H1 (cell line): Measurements from ENCODE around the gene PODN. TPM values are rescaled to one million over a fixed set of nuclear protein-coding genes. Genes with fewer than 3 reads are reported as not detected.

ENCODE experiments used
- CTCF ChIA-PET: fragments of 300-600 bp; sonication (Branson Sonifier 250); formaldehyde crosslinking; loops from one replicate; lab custom pipeline; 2021; ENCODE audit not compliant: partially characterized antibody; lab: Charles Lee
- POLR2A ChIA-PET: fragments of 300-600 bp; sonication (Branson Sonifier 250); formaldehyde crosslinking; loops from one replicate; lab custom pipeline; 2021; ENCODE audit warnings: inconsistent platforms; ENCODE audit not compliant: partially characterized antibody; lab: Charles Lee
- DNase-seq, 2 experiments: peaks; one replicate each; pipeline versions ENCODE4 v3.0.0 to v3.0.0-alpha.2; 2010 to 2022; ENCODE audit warnings: low spot score in 2 of 2, low read depth in 1 of 2, mixed read lengths in 1 of 2
- FAIRE-seq: peaks from 2 replicates; lab custom pipeline; 2011; peaks lifted over from hg19 to GRCh38; lab: Jason Lieb, UNC
- H2AFZ ChIP-seq: 2 replicates; pipeline ENCODE4 v1.8.1; 2012; ENCODE audit warnings: low read length, inconsistent platforms
- H2AK5ac ChIP-seq: 2 replicates; pipeline ENCODE4 v1.6.1; 2013; ENCODE audit warnings: low read depth, low read length
- H2BK120ac ChIP-seq: replicated peaks from 2 replicates; pipeline ENCODE3; 2013; ENCODE audit warnings: low read depth, low read length, inconsistent platforms
- H2BK12ac ChIP-seq: 2 replicates; pipeline ENCODE4 v1.6.1; 2013; ENCODE audit warnings: low read depth, low read length
- H2BK15ac ChIP-seq: 2 replicates; pipeline ENCODE4 v1.6.1; 2013; ENCODE audit warnings: low read length
- H2BK20ac ChIP-seq: 2 replicates; pipeline ENCODE4 v1.6.1; 2013; ENCODE audit warnings: low read length
- H2BK5ac ChIP-seq: 2 replicates; pipeline ENCODE4 v1.6.1; 2013; ENCODE audit warnings: low read depth, low read length
- H3K14ac ChIP-seq: 2 replicates; pipeline ENCODE4 v1.6.1; 2013; ENCODE audit warnings: inconsistent platforms; ENCODE audit not compliant: insufficient read length
- H3K18ac ChIP-seq: 2 replicates; pipeline ENCODE4 v1.6.1; 2013; ENCODE audit warnings: low read length; ENCODE audit errors: extremely low read depth
- H3K23ac ChIP-seq: 2 replicates; pipeline ENCODE4 v1.6.1; 2013; ENCODE audit warnings: inconsistent platforms; ENCODE audit not compliant: insufficient read length
- H3K23me2 ChIP-seq: 2 replicates; pipeline ENCODE4 v1.6.1; 2013; ENCODE audit warnings: low read depth, low read length
- H3K27ac ChIP-seq: 2 replicates; pipeline ENCODE4 v1.6.1; 2011; ENCODE audit warnings: low read depth, low read length, inconsistent platforms
- H3K27me3 ChIP-seq, 4 experiments: replicated peaks in 1 of 4; 1 replicate in 1 of 4; 2 replicates in 3 of 4; pipeline versions ENCODE4 v1.6.1 to v1.8.1; 2011 to 2013; ENCODE audit warnings: low read length in 3 of 4, mild to moderate bottlenecking in 3 of 4, inconsistent platforms in 2 of 4, mixed read lengths in 2 of 4, moderate library complexity in 1 of 4; ENCODE audit not compliant: control insufficient read depth in 3 of 4, insufficient read depth in 3 of 4; ENCODE audit errors: extremely low read depth in 1 of 4
- H3K36me3 ChIP-seq, 4 experiments: 2 replicates each; pipeline versions ENCODE4 v1.6.1 to v1.8.1; 2011 to 2013; ENCODE audit warnings: mild to moderate bottlenecking in 4 of 4, low read length in 3 of 4, moderate library complexity in 2 of 4, control low read depth in 1 of 4, inconsistent platforms in 1 of 4; ENCODE audit not compliant: insufficient read depth in 4 of 4, control insufficient read depth in 2 of 4
- H3K4ac ChIP-seq: replicated peaks from 2 replicates; pipeline ENCODE3; 2013; ENCODE audit warnings: low read length, low read depth, mixed read lengths, inconsistent platforms; ENCODE audit not compliant: insufficient read length
- H3K4me1 ChIP-seq, 4 experiments: replicated peaks in 1 of 4; 1 replicate in 1 of 4; 2 replicates in 3 of 4; pipeline versions ENCODE4 v1.6.1 to v1.8.1; 2011 to 2013; ENCODE audit warnings: low read length in 3 of 4, inconsistent platforms in 2 of 4, mixed read lengths in 1 of 4; ENCODE audit not compliant: insufficient read depth in 4 of 4, control insufficient read depth in 3 of 4
- H3K4me2 ChIP-seq, 2 experiments: 2 replicates each; pipeline versions ENCODE4 v1.6.1 to v1.8.1; 2011 to 2013; ENCODE audit warnings: low read depth in 2 of 2, low read length in 2 of 2, control low read depth in 1 of 2, inconsistent platforms in 1 of 2, mild to moderate bottlenecking in 1 of 2; ENCODE audit not compliant: insufficient read depth in 1 of 2
- H3K4me3 ChIP-seq, 4 experiments: fragments of 200-600, 300-600 bp in 1 of 4; sonication (generic), shearing (Covaris generic), sonication (Bioruptor Twin) in 1 of 4; 2 replicates each; pipeline versions ENCODE4 v1.5.1 to v1.8.1; 2011 to 2016; ENCODE audit warnings: low read length in 4 of 4, low read depth in 3 of 4, control low read depth in 2 of 4, inconsistent platforms in 2 of 4, mild to moderate bottlenecking in 2 of 4, mixed read lengths in 1 of 4, moderate library complexity in 1 of 4; ENCODE audit not compliant: insufficient read depth in 2 of 4; ENCODE audit errors: extremely low read depth in 1 of 4
- H3K56ac ChIP-seq: replicated peaks from 2 replicates; pipeline ENCODE3; 2013; ENCODE audit warnings: low read depth, mild to moderate bottlenecking, mixed read lengths, low read length, inconsistent platforms; ENCODE audit not compliant: insufficient read length
- H3K79me1 ChIP-seq: 2 replicates; pipeline ENCODE4 v1.6.1; 2013; ENCODE audit warnings: low read depth, low read length, control low read depth
- H3K79me2 ChIP-seq, 2 experiments: 2 replicates each; pipeline versions ENCODE4 v1.6.1 to v1.8.1; 2012 to 2013; ENCODE audit warnings: low read length in 2 of 2, mild to moderate bottlenecking in 2 of 2, inconsistent platforms in 1 of 2; ENCODE audit not compliant: insufficient read depth in 2 of 2, control insufficient read depth in 1 of 2
- H3K9ac ChIP-seq, 4 experiments: replicated peaks in 1 of 4; 1 replicate in 1 of 4; 2 replicates in 3 of 4; pipeline versions ENCODE4 v1.6.1 to v1.8.1; 2011 to 2013; ENCODE audit warnings: low read depth in 3 of 4, low read length in 3 of 4, control low read depth in 2 of 4, mild to moderate bottlenecking in 2 of 4, moderate library complexity in 2 of 4, inconsistent platforms in 1 of 4; ENCODE audit errors: extremely low read depth in 1 of 4
- H3K9me3 ChIP-seq, 2 experiments: 2 replicates each; pipeline versions ENCODE4 v1.6.1 to v1.8.1; 2012 to 2013; ENCODE audit warnings: mild to moderate bottlenecking in 2 of 2, moderate library complexity in 2 of 2, control low read depth in 1 of 2, inconsistent platforms in 1 of 2, low read depth in 1 of 2, low read length in 1 of 2, mixed read lengths in 1 of 2; ENCODE audit not compliant: insufficient read depth in 2 of 2
- H4K20me1 ChIP-seq, 2 experiments: replicated peaks in 1 of 2; 2 replicates each; pipeline versions ENCODE3 to v1.8.1; 2011 to 2013; ENCODE audit warnings: inconsistent platforms in 2 of 2, low read length in 2 of 2, mild to moderate bottlenecking in 1 of 2; ENCODE audit not compliant: insufficient read depth in 2 of 2, control insufficient read depth in 1 of 2
- H4K5ac ChIP-seq: 2 replicates; pipeline ENCODE4 v1.6.1; 2013; ENCODE audit warnings: low read length, low read depth, mixed read lengths, inconsistent platforms; ENCODE audit not compliant: insufficient read length
- H4K8ac ChIP-seq: 2 replicates; pipeline ENCODE4 v1.8.0; 2013; ENCODE audit warnings: mild to moderate bottlenecking, moderate library complexity, low read length, inconsistent platforms; ENCODE audit not compliant: insufficient read depth; ENCODE audit errors: extremely low read depth
- H4K91ac ChIP-seq: replicated peaks from 2 replicates; pipeline ENCODE3; 2013; ENCODE audit warnings: low read length, mixed read lengths, inconsistent platforms; ENCODE audit not compliant: insufficient read length
- ASH2L ChIP-seq: fragments of 200-600, 300-600 bp; sonication (generic); IDR thresholded peaks from one replicate; pipeline ENCODE4 v1.7.1; 2017; ENCODE audit warnings: low read length
- BCL11A ChIP-seq, 2 experiments: IDR thresholded peaks; one replicate each; pipeline ENCODE4 v1.6.1; 2011; ENCODE audit warnings: low read depth in 2 of 2, low read length in 2 of 2, mild to moderate bottlenecking in 2 of 2
- CTBP2 ChIP-seq: IDR thresholded peaks from 2 replicates; pipeline ENCODE4 v1.7.0; 2011; ENCODE audit warnings: borderline replicate concordance, mild to moderate bottlenecking, moderate library complexity, mixed read lengths, low read length; ENCODE audit not compliant: insufficient read depth, insufficient read length
- E2F6 ChIP-seq: IDR thresholded peaks from 2 replicates; pipeline ENCODE4 v1.6.1; 2012; ENCODE audit warnings: inconsistent platforms
- EGR1 ChIP-seq: IDR thresholded peaks from 2 replicates; pipeline ENCODE4 v1.6.1; 2011; ENCODE audit warnings: low read depth, low read length, borderline replicate concordance
- EZH2 ChIP-seq: fragments of 200-600 bp; sonication (generic); IDR thresholded peaks from 2 replicates; pipeline ENCODE4 v1.7.1; 2012; ENCODE audit warnings: low read depth, mild to moderate bottlenecking, moderate library complexity, low read length, inconsistent platforms; ENCODE audit not compliant: severe bottlenecking
- FOSL1 ChIP-seq: IDR thresholded peaks from 2 replicates; pipeline ENCODE4 v1.6.1; 2011; ENCODE audit warnings: mild to moderate bottlenecking, low read depth, low read length, moderate library complexity; ENCODE audit not compliant: insufficient read depth
- NRF1 ChIP-seq: IDR thresholded peaks from 2 replicates; pipeline ENCODE4 v1.6.1; 2011; ENCODE audit warnings: mild to moderate bottlenecking, low read depth, low read length, improper control_type of control experiment
- RBBP5 ChIP-seq: IDR thresholded peaks from 2 replicates; pipeline ENCODE4 v1.7.1; 2012; ENCODE audit warnings: low read depth, mild to moderate bottlenecking, inconsistent platforms, low read length, moderate library complexity, borderline replicate concordance
- SAP30 ChIP-seq: fragments of 300-600 bp; sonication (generic); IDR thresholded peaks from 2 replicates; pipeline ENCODE4 v1.7.1; 2012; ENCODE audit warnings: low read length, moderate library complexity, mild to moderate bottlenecking, inconsistent platforms; ENCODE audit not compliant: insufficient read depth, insufficient replicate concordance
- SIN3A ChIP-seq, 2 experiments: IDR thresholded peaks in 1 of 2; conservative IDR thresholded peaks in 1 of 2; 2 replicates each; pipeline ENCODE4 v1.6.1; 2011 to 2012; ENCODE audit warnings: low read length in 2 of 2, improper control_type of control experiment in 1 of 2, low read depth in 1 of 2, mild to moderate bottlenecking in 1 of 2
- SIRT6 ChIP-seq: IDR thresholded peaks from one replicate; pipeline ENCODE4 v1.7.1; 2012; ENCODE audit warnings: low read length, inconsistent platforms
- TEAD4 ChIP-seq: IDR thresholded peaks from 2 replicates; pipeline ENCODE4 v1.6.1; 2012; ENCODE audit warnings: low read depth, low read length, inconsistent platforms, mixed read lengths
- WGBS, 2 experiments: shearing (Covaris generic) in 1 of 2; methylation state at CpG; one replicate each; pipeline versions ENCODE4 v1.1.6 to v1.1.7; 2013 to 2015; ENCODE audit warnings: low lambda C conversion rate in 2 of 2, mixed read lengths in 2 of 2, inconsistent platforms in 1 of 2, low coverage in 1 of 2, missing lambda C conversion rate in 1 of 2; ENCODE audit not compliant: insufficient replicate concordance in 2 of 2, insufficient coverage in 1 of 2, insufficient read length in 1 of 2; ENCODE audit errors: extremely low coverage in 1 of 2, missing lambda C conversion rate in 1 of 2; 5-methylcytosine and 5-hydroxymethylcytosine counted together
- polyA plus RNA-seq, 7 experiments: library from polyadenylated mRNA; depleted of rRNA in 3 of 7; stranded (reverse) in 5 of 7; unstranded in 2 of 7; fragments of >200 nt in 5 of 7; fragments of 200-250 nt in 2 of 7; gene quantifications; 1 replicate in 5 of 7; 2 replicates in 1 of 7; 4 replicates in 1 of 7; pipeline versions ENCODE4 v1.2.1 to v1.2.3, GENCODE V29; 2011 to 2013; ENCODE audit warnings: missing spikeins in 2 of 7, mixed read lengths in 2 of 7
- total RNA-seq: library from RNA; stranded (reverse); fragmentation: NEBNext Ultra II Directional; extraction: Animal tissue kit (Norgen Biotek cat#: 25700); gene quantifications from 2 replicates; pipeline ENCODE4 v1.2.1, GENCODE V29; 2021

The PODN gene
- total and polyA plus RNA-seq, 2 of the 8 experiments (the other 6 are each of a cell fraction or from before 2014, with no cell fraction given): 0.11 to 0.17 TPM

DNA sequence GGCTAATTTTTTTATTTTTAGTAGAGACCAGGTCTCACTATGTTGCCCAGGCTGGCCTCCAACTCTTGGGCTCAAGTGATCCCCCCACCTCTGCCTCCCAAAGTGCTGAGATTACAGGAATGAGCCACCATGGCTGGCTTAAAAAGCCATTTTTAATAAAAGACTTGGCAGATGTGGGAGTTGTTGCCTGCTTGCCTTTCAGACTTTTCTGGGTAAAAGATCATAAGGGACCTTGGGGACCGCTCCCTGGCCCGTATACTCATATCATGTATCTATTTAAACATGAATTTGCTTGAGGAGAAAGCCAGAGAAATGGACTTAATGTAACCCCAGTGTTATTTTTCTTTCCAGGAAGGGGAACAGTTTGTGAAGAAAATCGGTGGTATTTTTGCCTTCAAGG is 23.4 kb upstream of the PODN start:
- no peak overlapping the region for H3K9ac ChIP-seq
- no peaks in the 10 kb centered on the region for H3K79me1 ChIP-seq
- no peaks in the 10 kb centered on the region; a peak in 2 of 8 replicates for H3K36me3 ChIP-seq
- H3K18ac ChIP-seq: no peak overlapping the region
- H3K56ac ChIP-seq: no peak overlapping the region
- DNase-seq (no peak), FAIRE-seq (no peak)
- no peak overlapping the region for H2BK15ac ChIP-seq
- H2BK20ac ChIP-seq: no peak overlapping the region
- H2BK5ac ChIP-seq: no peak overlapping the region
- ChIA-PET CTCF (no interaction called here), POLR2A (no interaction called here)
- H3K4me1 ChIP-seq: peaks cover 0 to 3% (median 2%) of the 10 kb centered on the region in 4 experiments; a peak in 3 of 7 replicates
- no peak overlapping the region for H3K27ac ChIP-seq
- H3K23me2 ChIP-seq: no peaks in the 10 kb centered on the region
- H2BK12ac ChIP-seq: no peak overlapping the region
- 89% methylated on average over 3 of the region's 3 CpGs; no CpG with 5 or more reads in 1 of the 2 experiments for WGBS, 2 experiments
- no peak overlapping the region for H2AFZ ChIP-seq
- no peak overlapping the region for H3K4ac ChIP-seq
- H3K14ac ChIP-seq: no peak overlapping the region
- no peak overlapping the region for H3K4me2 ChIP-seq
- TF ChIP-seq SIN3A (conservative IDR thresholded peaks at IDR 0.05 in 1 of 2, IDR thresholded peaks at IDR 0.05 in 1 of 2; ENCODE audit: low read depth in 1 of 2, low read length in 2 of 2) (no peak), TEAD4 (no peak), SIRT6 (no peak), ASH2L (no peak), FOSL1 (no peak), BCL11A (IDR thresholded peaks at IDR 0.05; ENCODE audit: low read depth in 2 of 2, low read length in 2 of 2) (no peak), CTBP2 (no peak), NRF1 (no peak), SAP30 (no peak), EGR1 (no peak), EZH2 (no peak), E2F6 (no peak), RBBP5 (no peak)
- TF ChIP-seq, all 59 proteins: peak for 0
- no peak overlapping the region for H4K91ac ChIP-seq
- H4K8ac ChIP-seq: no peak overlapping the region; the same call in 1 of the 2 replicates
- H3K23ac ChIP-seq: no peak overlapping the region
- no peaks in the 10 kb centered on the region for H3K9me3 ChIP-seq
- no peaks in the 10 kb centered on the region for H3K79me2 ChIP-seq
- no peaks in the 10 kb centered on the region for H4K20me1 ChIP-seq
- no peak overlapping the region for H2AK5ac ChIP-seq
- no peaks in the 10 kb centered on the region for H3K27me3 ChIP-seq
- H4K5ac ChIP-seq: no peak overlapping the region
- H2BK120ac ChIP-seq: no peak overlapping the region
- H3K4me3 ChIP-seq: no peak overlapping the region
